ENCODE data around the gene ICAM4. TPM values are rescaled to one million over a fixed set of nuclear protein-coding genes. Genes with fewer than 3 reads are reported as not detected.

Gene ICAM4
- total and polyA plus RNA-seq, 2 donors from 2014 or later: 0.85 to 1.1 TPM

- Histone ChIP-seq H3K27me3 (ENCODE audit: control insufficient read depth, insufficient read depth, low read length) (no peaks in the 10 kb centered on the region), H3K9me3 (ENCODE audit: control insufficient read depth in 2 of 3, insufficient read depth in 1 of 3, low read length in 3 of 3) (no peaks in the 10 kb centered on the region), H3K4me3 (ENCODE audit: low read length in 3 of 3) (no peak overlapping the region), H3K9ac (ENCODE audit: low read length in 3 of 3) (no peak overlapping the region), H3K27ac (ENCODE audit: low read depth in 2 of 2, low read length in 2 of 2) (no peak overlapping the region), H3K4me1 (ENCODE audit: control insufficient read depth in 2 of 3, insufficient read depth in 2 of 3, low read depth in 1 of 3, low read length in 3 of 3) (peaks cover 0 to 19% (median 6%) of the 10 kb centered on the region in 3 donors), H3K36me3 (ENCODE audit: control insufficient read depth in 2 of 3, insufficient read depth in 3 of 3, low read length in 3 of 3) (peaks cover 4 to 23% (median 14%) of the 10 kb centered on the region in 3 donors)
- intact Hi-C loops (cut with DNase I): no loop called here
- DNase-seq (no peak), FAIRE-seq (no peak)
- TF ChIP-seq, protein P1, sequence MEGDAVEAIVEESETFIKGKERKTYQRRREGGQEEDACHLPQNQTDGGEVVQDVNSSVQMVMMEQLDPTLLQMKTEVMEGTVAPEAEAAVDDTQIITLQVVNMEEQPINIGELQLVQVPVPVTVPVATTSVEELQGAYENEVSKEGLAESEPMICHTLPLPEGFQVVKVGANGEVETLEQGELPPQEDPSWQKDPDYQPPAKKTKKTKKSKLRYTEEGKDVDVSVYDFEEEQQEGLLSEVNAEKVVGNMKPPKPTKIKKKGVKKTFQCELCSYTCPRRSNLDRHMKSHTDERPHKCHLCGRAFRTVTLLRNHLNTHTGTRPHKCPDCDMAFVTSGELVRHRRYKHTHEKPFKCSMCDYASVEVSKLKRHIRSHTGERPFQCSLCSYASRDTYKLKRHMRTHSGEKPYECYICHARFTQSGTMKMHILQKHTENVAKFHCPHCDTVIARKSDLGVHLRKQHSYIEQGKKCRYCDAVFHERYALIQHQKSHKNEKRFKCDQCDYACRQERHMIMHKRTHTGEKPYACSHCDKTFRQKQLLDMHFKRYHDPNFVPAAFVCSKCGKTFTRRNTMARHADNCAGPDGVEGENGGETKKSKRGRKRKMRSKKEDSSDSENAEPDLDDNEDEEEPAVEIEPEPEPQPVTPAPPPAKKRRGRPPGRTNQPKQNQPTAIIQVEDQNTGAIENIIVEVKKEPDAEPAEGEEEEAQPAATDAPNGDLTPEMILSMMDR (IDR thresholded peaks at IDR 0.05; ENCODE audit: borderline replicate concordance, extremely low read depth, insufficient read depth): no peak
These were observed 42.8 kb downstream of the ICAM4 start for GRCh38 chr19:10329555-10329954.

DNA sequence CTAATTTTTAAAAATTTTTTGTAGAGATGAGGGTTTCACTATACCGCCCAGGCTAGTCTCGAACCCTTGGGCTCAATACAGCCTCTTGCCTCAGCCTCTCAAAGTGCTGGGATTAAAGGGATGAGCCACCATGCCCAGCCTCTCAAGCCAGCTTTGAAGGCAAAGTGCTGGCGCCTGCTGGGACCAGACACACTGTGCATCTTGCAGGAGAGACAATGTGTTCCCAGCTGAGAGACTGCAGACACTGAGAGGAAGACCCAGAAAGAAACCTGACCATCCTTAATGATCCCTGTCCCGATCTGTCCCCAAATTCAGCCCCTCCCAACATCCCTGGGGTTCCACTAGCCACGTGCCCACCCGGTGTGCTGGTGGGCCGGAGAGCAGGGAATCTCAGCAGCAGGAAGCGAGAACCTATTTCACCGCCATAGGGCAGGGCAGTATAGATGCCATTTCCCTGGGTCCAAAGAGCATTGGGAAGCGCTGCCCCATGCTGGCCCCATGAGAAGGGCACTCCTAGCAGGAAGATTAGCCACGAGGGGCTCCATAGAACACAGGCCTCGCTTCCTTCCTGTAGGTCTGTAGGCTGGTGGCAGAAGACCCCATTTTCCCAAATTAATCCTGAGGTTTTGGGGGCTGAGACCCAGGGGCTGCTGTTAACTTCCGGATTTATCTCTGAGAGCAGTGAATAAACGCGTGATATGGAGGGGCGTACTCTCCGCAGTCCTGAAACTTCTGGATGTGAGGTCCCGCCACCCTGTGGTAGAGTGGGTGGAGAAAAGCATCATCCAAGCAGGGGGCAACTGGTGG lies 45.6 kb downstream of the ICAM4 start:
- TF ChIP-seq, protein P1 (IDR thresholded peaks at IDR 0.05; ENCODE audit: borderline replicate concordance, extremely low read depth, insufficient read depth): no peak
- DNase-seq (peak in 1 of 5 donors; percentile 57), FAIRE-seq (no peak)
- intact Hi-C loops (cut with DNase I): no loop called here
- H3K4me3 ChIP-seq (ENCODE audit: low read length in 3 of 3): peak overlapping the region; percentile 71 to 98 (median 86)
- no peaks in the 10 kb centered on the region for H3K9me3 ChIP-seq (ENCODE audit: control insufficient read depth in 2 of 3, insufficient read depth in 1 of 3, low read length in 3 of 3)
- H3K36me3 ChIP-seq (ENCODE audit: control insufficient read depth in 2 of 3, insufficient read depth in 3 of 3, low read length in 3 of 3): peaks cover 4 to 18% (median 11%) of the 10 kb centered on the region in 3 donors
- H3K27ac ChIP-seq (ENCODE audit: low read depth in 2 of 2, low read length in 2 of 2): peak overlapping the region; percentile 80 to 86
- peak overlapping the region; percentile 0 to 76 (median 61) for H3K9ac ChIP-seq (ENCODE audit: low read length in 3 of 3)
- peaks cover 0 to 21% (median 6%) of the 10 kb centered on the region in 3 donors for H3K4me1 ChIP-seq (ENCODE audit: control insufficient read depth in 2 of 3, insufficient read depth in 2 of 3, low read depth in 1 of 3, low read length in 3 of 3)
- H3K27me3 ChIP-seq (ENCODE audit: control insufficient read depth, insufficient read depth, low read length): no peaks in the 10 kb centered on the region

DNA sequence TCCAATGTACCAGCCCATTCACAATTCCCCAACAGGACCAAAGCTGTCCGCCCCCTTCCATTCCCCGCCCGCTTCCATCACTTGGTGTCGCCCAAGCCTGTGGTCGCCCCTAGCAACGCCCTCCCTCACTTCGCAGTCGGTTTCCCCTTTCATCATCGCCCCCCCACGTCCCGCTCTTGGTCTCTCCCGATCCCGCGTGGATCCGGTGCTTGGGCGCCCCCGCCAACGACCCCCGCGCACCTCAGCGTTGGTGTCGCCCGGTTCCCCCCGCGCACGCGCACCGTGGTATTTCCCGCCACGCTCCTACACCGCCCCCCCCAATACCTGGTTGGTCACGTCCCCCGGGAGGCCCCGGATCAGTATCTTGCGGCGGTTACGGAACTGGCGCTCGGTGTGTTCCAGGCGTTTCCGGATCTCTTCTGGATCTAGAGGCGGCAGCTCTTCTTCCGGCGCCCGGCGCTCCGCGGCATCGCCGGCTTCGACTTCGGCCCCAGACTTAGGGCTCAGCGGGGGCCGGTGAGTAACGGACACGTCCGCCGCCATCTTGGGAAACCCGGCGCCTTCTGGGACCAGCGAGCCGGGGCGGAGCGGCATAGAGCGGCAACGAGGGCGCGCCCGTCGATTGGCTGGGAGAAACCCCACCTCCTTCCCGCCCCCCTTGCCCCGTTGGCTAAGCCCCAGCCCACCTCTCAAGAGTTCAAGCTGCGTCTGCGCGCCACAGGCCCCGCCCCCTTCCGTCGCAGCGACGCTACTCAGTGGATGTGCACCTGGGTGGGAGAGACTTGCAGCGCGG lies 46.4 kb downstream of the ICAM4 start, which contains the start of gene RAVER1:
Gene RAVER1 (minus strand): TSS at position 565 of the 793 bp plus-strand sequence. CDS start 22 bp downstream, at position 543.
- peak within 1 kb of the TSS; percentile 71 to 98 (median 95) for H3K4me3 ChIP-seq (ENCODE audit: low read length in 3 of 3)
- H3K27me3 ChIP-seq (ENCODE audit: control insufficient read depth, insufficient read depth, low read length): no peaks in the 10 kb centered on the region
- TF ChIP-seq, protein P1 (IDR thresholded peaks at IDR 0.05; ENCODE audit: borderline replicate concordance, extremely low read depth, insufficient read depth): no peak
- no peaks in the 10 kb centered on the region for H3K9me3 ChIP-seq (ENCODE audit: control insufficient read depth in 2 of 3, insufficient read depth in 1 of 3, low read length in 3 of 3)
- DNase-seq (peak; percentile 98 to 99 (median 99)), FAIRE-seq (no peak)
- peak within 1 kb of the TSS; percentile 72 to 80 (median 76) for H3K9ac ChIP-seq (ENCODE audit: low read length in 3 of 3)
- H3K27ac ChIP-seq (ENCODE audit: low read depth in 2 of 2, low read length in 2 of 2): peak within 1 kb of the TSS; percentile 85 to 86
- intact Hi-C loops (cut with DNase I): no loop called here
- peaks cover 0 to 21% (median 6%) of the 10 kb centered on the region in 3 donors for H3K4me1 ChIP-seq (ENCODE audit: control insufficient read depth in 2 of 3, insufficient read depth in 2 of 3, low read depth in 1 of 3, low read length in 3 of 3)
- peaks cover 0 to 10% (median 4%) of the 10 kb centered on the region in 3 donors for H3K36me3 ChIP-seq (ENCODE audit: control insufficient read depth in 2 of 3, insufficient read depth in 3 of 3, low read length in 3 of 3)

Data from kidney (tissue), 14 donors.